ENCODE results near the gene WDR81. TPM values are rescaled to one million over a fixed set of nuclear protein-coding genes. Genes with fewer than 3 reads are reported as not detected.

The WDR81 gene
- total RNA-seq, 4 donors from 2014 or later: 38.8 to 63.3 (median 44.1) TPM

GRCh38 chr17:1714980-1715802 is 9.3 kb upstream of the WDR81 start:
- no peak for TF ChIP-seq CTCF (IDR thresholded peaks at IDR 0.05; ENCODE audit: low read depth)

DNA sequence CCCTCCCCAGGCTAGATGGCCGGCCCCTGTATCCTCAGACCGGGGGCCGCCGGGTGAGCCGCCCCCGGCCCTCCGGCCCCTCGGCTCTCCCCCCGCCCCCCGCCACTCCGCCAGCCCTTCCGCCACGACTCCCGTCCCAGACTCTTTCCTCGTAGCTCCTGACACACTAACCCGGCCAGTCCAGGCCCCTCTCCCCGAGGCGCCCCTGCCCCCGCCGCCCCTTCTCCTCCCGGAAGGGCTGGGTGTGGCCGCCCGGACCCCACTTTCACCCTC is 8.8 kb upstream of the WDR81 start:
- TF ChIP-seq CTCF (IDR thresholded peaks at IDR 0.05; ENCODE audit: low read depth): no peak

GRCh38 chr17:1716076-1716911 is 8.2 kb upstream of the WDR81 start:
- TF ChIP-seq CTCF (IDR thresholded peaks at IDR 0.05; ENCODE audit: low read depth): no peak

DNA sequence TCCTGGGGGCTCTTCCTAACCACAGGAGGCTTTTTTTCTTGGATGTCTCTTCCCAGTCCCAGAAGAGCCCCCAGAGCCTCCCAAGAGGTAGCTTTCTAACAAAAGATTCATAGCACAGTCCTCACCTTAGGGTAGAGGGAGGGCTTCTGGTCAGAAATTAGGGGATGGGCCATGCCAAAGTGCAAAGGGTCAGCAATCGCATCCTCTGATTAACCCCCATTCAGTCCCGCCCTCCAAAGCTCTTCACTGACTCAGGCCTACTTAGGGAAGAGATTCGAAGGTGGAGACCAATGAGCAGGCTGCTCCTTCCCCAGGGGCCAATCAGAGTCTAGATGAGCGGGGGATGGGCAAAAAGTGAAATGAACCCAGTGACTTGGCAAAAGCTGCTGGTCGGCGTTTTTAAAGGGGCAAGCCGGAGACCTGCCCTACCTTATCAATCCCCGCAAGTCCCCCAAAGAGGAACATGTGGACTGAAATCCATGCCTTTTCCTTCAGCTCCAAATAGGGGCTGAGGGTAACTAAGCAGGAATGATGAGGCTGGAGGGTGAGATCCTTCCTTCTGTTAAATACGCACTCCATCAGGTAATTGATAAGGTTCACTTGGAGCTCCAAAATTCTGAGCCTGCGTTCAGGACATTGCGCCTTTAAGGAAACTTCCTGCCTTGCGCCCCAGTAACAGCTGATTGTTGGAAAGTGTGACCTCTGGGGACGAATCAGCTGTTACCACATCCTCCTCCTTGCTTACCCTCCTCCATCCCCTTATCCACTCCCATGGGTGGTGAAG is 7.4 kb upstream of the WDR81 start:
- no peak for TF ChIP-seq CTCF (IDR thresholded peaks at IDR 0.05; ENCODE audit: low read depth)

- TF ChIP-seq CTCF (IDR thresholded peaks at IDR 0.05; ENCODE audit: low read depth): no peak
These were observed 5.9 kb upstream of the WDR81 start for GRCh38 chr17:1718362-1719165.

GRCh38 chr17:1720856-1721386 is 3.6 kb upstream of the WDR81 start:
- no peak for TF ChIP-seq CTCF (IDR thresholded peaks at IDR 0.05; ENCODE audit: low read depth)

All from subcutaneous adipose tissue (tissue), 4 donors.